Transverse colon (tissue), 4 donors: Measurements from ENCODE around the gene SLC10A1.

Experiments used
- EP300 ChIP-seq: sonication (generic); formaldehyde crosslinking; IDR thresholded peaks from one replicate; pipeline ENCODE4 v1.6.1; 2017; ENCODE audit warnings: antibody characterized with exemption, low read depth
- POLR2AphosphoS5 ChIP-seq, 3 donors: sonication (generic); formaldehyde crosslinking; IDR thresholded peaks; one replicate each; pipeline ENCODE4 v1.6.1; 2016; ENCODE audit warnings: antibody characterized with exemption in 3 of 3
- TF ChIP-seq, protein P1 (sequence below), 5 experiments: fragments of 200-600 bp in 3 of 5; fragments of 450-650 bp in 2 of 5; sonication (generic) in 3 of 5; IDR thresholded peaks; 1 replicate in 2 of 5; 2 replicates in 3 of 5; pipeline ENCODE4 v1.5.1; 2016 to 2017; ENCODE audit warnings: antibody characterized with exemption in 5 of 5, inconsistent platforms in 3 of 5, mild to moderate bottlenecking in 2 of 5, moderate library complexity in 1 of 5

DNA sequence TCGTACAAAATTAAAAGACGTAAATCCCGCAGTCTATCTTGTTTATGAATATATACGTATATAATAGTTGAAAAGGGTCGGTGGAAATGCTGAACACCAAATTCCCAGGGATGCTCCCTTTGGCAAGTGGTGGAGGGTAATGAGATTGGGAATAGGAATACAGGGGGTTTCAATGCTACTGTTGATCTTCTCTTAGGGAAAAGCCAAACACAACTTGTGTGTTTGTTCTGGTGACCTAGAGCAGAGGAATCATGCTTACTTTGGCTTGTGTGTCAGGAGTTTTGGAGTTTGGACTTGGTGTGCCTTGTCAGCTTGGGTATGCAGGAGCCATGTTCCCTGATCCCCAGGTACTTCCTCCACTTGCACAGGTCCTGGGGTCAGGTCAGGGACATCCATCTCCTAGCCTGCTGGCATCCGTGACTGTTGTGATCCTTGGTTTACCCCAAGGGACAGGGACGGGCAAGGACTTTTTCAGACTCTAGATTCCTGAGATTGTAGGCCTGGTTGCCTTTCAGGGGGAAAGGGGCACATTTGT lies 4.1 kb downstream of the SLC10A1 start:
- TF ChIP-seq POLR2AphosphoS5 (IDR thresholded peaks at IDR 0.05) (no peak), EP300 (no peak)
- TF ChIP-seq, protein P1, sequence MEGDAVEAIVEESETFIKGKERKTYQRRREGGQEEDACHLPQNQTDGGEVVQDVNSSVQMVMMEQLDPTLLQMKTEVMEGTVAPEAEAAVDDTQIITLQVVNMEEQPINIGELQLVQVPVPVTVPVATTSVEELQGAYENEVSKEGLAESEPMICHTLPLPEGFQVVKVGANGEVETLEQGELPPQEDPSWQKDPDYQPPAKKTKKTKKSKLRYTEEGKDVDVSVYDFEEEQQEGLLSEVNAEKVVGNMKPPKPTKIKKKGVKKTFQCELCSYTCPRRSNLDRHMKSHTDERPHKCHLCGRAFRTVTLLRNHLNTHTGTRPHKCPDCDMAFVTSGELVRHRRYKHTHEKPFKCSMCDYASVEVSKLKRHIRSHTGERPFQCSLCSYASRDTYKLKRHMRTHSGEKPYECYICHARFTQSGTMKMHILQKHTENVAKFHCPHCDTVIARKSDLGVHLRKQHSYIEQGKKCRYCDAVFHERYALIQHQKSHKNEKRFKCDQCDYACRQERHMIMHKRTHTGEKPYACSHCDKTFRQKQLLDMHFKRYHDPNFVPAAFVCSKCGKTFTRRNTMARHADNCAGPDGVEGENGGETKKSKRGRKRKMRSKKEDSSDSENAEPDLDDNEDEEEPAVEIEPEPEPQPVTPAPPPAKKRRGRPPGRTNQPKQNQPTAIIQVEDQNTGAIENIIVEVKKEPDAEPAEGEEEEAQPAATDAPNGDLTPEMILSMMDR (IDR thresholded peaks at IDR 0.05), result no peak
